Stimulated activated CD4-positive, alpha-beta T cell treated with anti-CD3 and anti-CD28 coated beads, Interleukin-2, amount 100 ng/mL, for 4 hours (primary cell): ENCODE data around the gene PRSS23.

Experiments used
- DNase-seq: peaks from one replicate; pipeline ENCODE4 v3.0.0-alpha.2; 2020; ENCODE audit warnings: low read depth

PRSS23 gene

DNA sequence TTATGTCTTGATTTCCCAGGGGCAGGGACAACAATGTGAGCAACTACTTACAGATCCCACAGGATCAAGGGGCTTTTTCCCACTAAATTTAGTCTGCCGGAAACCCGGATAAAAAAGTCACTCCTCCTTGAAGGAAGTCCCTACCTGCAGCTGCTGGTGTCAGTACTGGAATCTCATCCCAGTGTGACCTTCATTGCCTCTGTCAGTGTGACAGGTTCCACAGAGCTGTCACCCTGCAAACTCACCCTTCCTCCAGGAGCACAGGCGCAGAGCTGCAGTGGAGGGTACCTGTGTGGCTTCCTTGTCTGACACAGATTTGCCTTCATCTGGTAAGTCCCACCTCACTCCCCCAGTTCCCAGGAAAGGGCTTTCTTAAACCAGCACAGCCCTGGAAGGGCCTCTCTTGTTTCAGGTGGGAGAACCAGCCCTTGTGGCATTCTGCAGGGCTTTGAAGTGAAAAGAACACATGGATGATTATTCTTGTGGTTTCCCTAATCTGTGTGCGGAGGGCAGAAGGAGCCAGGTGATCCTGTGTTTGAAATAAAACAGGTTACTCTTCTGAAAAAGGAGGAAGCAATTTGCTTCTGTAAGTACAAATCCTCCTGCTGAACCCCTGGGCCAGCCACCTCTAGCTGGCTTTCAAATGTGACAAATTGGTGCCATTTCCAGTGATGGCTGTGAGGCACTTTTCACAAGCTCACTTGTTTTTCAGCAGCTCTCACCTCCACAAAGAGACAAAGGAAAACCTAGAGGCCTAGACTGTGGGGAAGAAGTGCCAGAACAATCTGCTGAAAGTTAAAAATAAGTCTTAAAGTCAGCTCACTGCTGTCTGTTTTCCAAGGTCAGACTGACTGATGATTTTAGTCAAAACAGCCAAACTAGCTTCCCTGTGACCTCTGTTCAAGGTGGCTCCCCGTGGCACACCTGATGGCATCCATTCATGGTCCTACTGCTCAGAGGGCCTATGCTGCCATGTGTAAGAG, 9.2 kb upstream of the PRSS23 start:
- no peak for DNase-seq

- no peak for DNase-seq
Measured at GRCh38 chr11:86792150-86792549, 8.2 kb upstream of the PRSS23 start.

DNA sequence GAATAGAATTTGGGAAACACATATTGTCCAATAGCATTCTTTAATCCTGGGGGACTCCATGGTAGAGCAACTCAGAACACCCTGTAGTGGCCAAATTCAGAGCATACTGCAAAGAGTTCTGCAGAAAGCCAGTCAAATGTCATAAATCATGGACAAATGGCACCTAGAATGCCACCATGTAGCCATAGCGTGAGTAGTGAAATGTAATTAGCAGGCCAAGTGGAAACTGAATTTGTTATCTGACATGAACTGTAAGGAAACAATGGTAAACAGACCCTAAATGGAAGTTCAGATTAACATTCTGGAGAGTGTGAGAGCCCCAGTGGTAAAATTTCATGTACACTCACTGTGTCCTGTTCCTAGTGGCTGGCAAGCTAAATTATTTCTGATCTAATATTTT, 7.0 kb upstream of the PRSS23 start:
- DNase-seq: no peak

GRCh38 chr11:86795511-86795910, 4.8 kb upstream of the PRSS23 start:
- no peak for DNase-seq

- DNase-seq: no peak
Measured at GRCh38 chr11:86795949-86796348, 4.4 kb upstream of the PRSS23 start.

DNA sequence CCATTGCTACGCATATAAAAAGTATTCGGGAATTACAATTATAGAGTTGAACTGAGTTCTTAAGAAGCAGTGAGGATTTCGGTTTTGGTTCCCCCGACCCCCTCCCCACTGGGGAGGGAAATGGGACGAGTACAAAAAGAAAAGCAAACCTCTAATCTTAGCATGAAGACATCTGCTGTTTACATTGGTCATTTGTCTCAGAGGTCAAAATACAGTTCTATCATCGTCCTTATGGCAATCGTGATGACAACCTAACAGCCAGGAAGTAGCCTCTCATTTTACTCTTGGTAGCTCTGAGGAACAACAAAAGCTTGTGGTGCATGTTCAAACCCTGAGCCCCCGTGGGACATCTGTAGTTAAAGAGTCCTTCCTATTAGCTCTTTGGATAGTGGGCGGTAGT, 3.2 kb upstream of the PRSS23 start:
- no peak for DNase-seq

- DNase-seq: no peak
Measured at GRCh38 chr11:86798988-86799387, 1.4 kb upstream of the PRSS23 start.

- no peak for DNase-seq
Measured at GRCh38 chr11:86799680-86800075, 664 bp upstream of the PRSS23 start.

DNA sequence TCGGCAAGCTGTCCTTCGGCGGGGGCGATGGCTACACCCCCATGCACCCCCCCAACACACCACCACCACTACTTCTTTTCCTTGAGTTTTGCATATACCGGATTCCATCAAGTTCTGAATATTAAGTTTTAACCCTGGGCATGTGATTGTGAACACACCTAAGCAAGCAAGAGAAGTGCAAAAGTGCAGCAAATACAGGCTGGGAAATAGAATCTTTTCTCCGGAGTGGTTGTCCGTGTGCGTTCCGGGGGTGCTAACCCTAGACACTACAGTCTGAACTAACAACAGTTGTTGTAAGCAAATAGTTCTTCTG, 574 bp downstream of the PRSS23 start:
- no peak for DNase-seq

DNA sequence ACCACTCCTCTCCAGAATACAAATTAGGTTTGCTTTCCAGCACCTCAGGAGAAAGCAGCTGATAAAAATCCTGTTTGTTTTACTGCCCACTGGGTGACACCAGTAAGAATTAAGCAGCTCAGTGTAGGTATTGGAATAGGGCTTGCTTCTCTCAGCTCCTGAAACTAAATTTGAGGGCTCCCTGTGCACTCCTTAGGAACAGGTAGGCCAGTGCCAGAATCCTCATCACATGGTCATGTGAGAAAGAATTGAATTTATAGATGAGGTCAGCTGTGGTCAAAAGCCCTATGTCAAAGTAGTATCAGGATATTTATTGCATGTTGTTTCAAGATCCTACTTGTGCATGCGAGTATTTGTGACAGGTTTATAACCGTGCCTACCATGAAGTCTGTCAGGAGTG, 1.0 kb downstream of the PRSS23 start:
- no peak for DNase-seq

- DNase-seq: no peak
Measured at GRCh38 chr11:86802146-86802545, 1.8 kb downstream of the PRSS23 start.

DNA sequence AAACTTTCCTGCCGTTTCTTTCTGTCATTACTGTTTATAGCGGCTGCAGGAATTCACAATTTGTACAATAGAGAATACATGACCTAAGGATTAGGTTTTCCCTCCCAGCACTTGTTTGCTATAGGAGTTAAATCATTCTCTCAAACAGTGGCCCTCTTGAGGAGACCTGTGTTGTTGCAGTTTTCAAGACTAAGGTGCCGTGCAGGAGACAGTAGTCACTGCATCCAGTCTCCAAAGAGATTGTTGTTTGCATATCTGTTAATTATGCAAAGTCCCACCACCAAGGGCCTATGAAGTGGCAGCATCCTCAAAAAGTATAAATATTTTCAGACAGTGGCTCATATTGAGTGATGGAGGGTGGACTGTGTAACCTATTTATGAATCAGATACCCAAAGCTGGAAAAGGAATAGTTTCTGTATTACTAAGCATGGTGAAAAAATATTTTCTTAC, 2.3 kb downstream of the PRSS23 start:
- DNase-seq: no peak

GRCh38 chr11:86803136-86804045, 3.0 kb downstream of the PRSS23 start:
- DNase-seq: no peak

GRCh38 chr11:86804951-86805350, 4.6 kb downstream of the PRSS23 start:
- DNase-seq: no peak

GRCh38 chr11:86805873-86806310, 5.5 kb downstream of the PRSS23 start:
- no peak for DNase-seq

DNA sequence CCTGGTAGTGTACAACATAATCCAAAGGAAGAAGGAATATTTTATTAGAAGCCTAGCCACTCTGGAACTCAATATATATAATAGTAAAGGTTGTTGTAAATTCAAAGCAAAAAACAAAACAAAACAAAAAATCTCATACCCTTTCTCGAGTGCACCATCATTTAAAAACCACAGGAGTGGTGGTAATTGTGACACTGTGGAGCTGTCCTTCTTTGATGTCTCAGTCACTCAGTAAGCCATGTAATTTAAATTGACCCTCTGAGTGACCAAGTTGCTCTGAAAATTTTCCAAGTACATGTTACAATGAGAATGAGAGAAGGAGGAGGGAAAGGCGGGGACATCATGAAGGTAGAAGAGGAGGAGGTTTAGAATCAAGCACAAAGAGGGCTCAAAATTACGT, 6.6 kb downstream of the PRSS23 start:
- no peak for DNase-seq

- DNase-seq: no peak
Measured at GRCh38 chr11:86807360-86807759, 7.0 kb downstream of the PRSS23 start.

- no peak for DNase-seq
Measured at GRCh38 chr11:86809561-86809960, 9.2 kb downstream of the PRSS23 start.

GRCh38 chr11:86810288-86810687, 9.9 kb downstream of the PRSS23 start:
- DNase-seq: no peak

- no peak for DNase-seq
Measured at GRCh38 chr11:86811637-86812321, 11.4 kb downstream of the PRSS23 start.

GRCh38 chr11:86812322-86812670, 12.0 kb downstream of the PRSS23 start:
- no peak for DNase-seq

GRCh38 chr11:86812981-86813380, 12.6 kb downstream of the PRSS23 start:
- DNase-seq: no peak
